ENCODE results near the gene SLFN14.
"Not testable (repeated sequence)": the region's sequence is repeated elsewhere in the genome, so short reads cannot be mapped to it uniquely, and the experiment has no call there.

Gene SLFN14

GRCh38 chr17:35560703-35561102, at the start of gene SLFN14:
TSS of gene SLFN14 (minus strand) at chr17:35560819. CDS start at chr17:35558062, 2,757 bp downstream.
- no peak for DNase-seq

- DNase-seq, result no peak
These were observed 49.2 kb upstream of the SLFN14 start for GRCh38 chr17:35609831-35610230.

- no peak for DNase-seq
These were observed 46.7 kb upstream of the SLFN14 start for GRCh38 chr17:35607239-35607847.

GRCh38 chr17:35605678-35606077, 45.1 kb upstream of the SLFN14 start:
- DNase-seq, result no peak

- no peak for DNase-seq
These were observed 43.1 kb upstream of the SLFN14 start for GRCh38 chr17:35603674-35604073.

- DNase-seq, result no peak
These were observed 37.0 kb upstream of the SLFN14 start for GRCh38 chr17:35597604-35598003.

- no peak for DNase-seq
These were observed 36.1 kb upstream of the SLFN14 start for GRCh38 chr17:35596530-35597233.

GRCh38 chr17:35596072-35596471, 35.5 kb upstream of the SLFN14 start:
- DNase-seq, result no peak

- DNase-seq, result no peak
These were observed 27.7 kb upstream of the SLFN14 start for GRCh38 chr17:35588196-35588920.

- peak; percentile 92 for DNase-seq
These were observed 26.7 kb upstream of the SLFN14 start, which contains the start of gene AP2B1 for GRCh38 chr17:35587074-35587961. TSS of gene AP2B1 (plus strand) at chr17:35587322. CDS start at chr17:35594031, 6,709 bp downstream.

GRCh38 chr17:35586569-35587073, 26.0 kb upstream of the SLFN14 start:
- no peak for DNase-seq

- DNase-seq, result no peak
These were observed 23.4 kb upstream of the SLFN14 start for GRCh38 chr17:35584061-35584460.

GRCh38 chr17:35578929-35579432, 18.4 kb upstream of the SLFN14 start:
- DNase-seq, result no peak

GRCh38 chr17:35578197-35578928, 17.7 kb upstream of the SLFN14 start, which contains the start of gene PEX12:
TSS of gene PEX12 (minus strand) at chr17:35578571. CDS start at chr17:35578021, 550 bp downstream.
- DNase-seq, result peak; percentile 82

GRCh38 chr17:35577830-35578196, 17.2 kb upstream of the SLFN14 start:
- no peak for DNase-seq

GRCh38 chr17:35575759-35576158, 15.1 kb upstream of the SLFN14 start:
- DNase-seq, result no peak

GRCh38 chr17:35569405-35569804, 8.8 kb upstream of the SLFN14 start:
- no peak for DNase-seq

- DNase-seq, result peak; percentile 47
These were observed 7.9 kb upstream of the SLFN14 start for GRCh38 chr17:35568561-35568960.

- DNase-seq, result no peak
These were observed 6.3 kb upstream of the SLFN14 start for GRCh38 chr17:35566968-35567367.

- DNase-seq, result not testable (repeated sequence)
These were observed 2.6 kb upstream of the SLFN14 start for GRCh38 chr17:35563181-35563580.

- no peak for DNase-seq
These were observed 966 bp downstream of the SLFN14 start for GRCh38 chr17:35559495-35560210.

Measured in stimulated activated CD4-positive, alpha-beta T cell treated with anti-CD3 and anti-CD28 coated beads, Interleukin-4, amount 100 ng/mL, for 1 hour (primary cell).